OCI-LY1 (cell line): ENCODE results near the gene TNS3.

Source experiments
- H2AFZ ChIP-seq: fragments of 200-600 bp; sonication (generic), shearing (Covaris generic); 2 replicates; pipeline ENCODE4 v1.6.0; 2014; ENCODE audit warnings: antibody characterized with exemption, mild to moderate bottlenecking, low read length
- H3F3A ChIP-seq: fragments of 200-600 bp; sonication (generic), shearing (Covaris generic); 2 replicates; pipeline ENCODE4 v1.6.0; 2014; ENCODE audit warnings: mild to moderate bottlenecking, antibody characterized with exemption, low read length, moderate library complexity; ENCODE audit not compliant: insufficient read depth
- H3K27ac ChIP-seq: fragments of 200-600 bp; sonication (generic); 2 replicates; pipeline ENCODE4 v1.5.1; 2014; ENCODE audit warnings: low read length, mixed run types, mild to moderate bottlenecking, low read depth; ENCODE audit not compliant: poor library complexity, severe bottlenecking
- H3K27me3 ChIP-seq: fragments of 200-600 bp; sonication (generic); 2 replicates; pipeline ENCODE4 v1.6.0; 2014; ENCODE audit warnings: antibody characterized with exemption, mild to moderate bottlenecking, low read length, moderate library complexity; ENCODE audit not compliant: insufficient read depth
- H3K36me3 ChIP-seq: fragments of 200-600 bp; sonication (generic); 2 replicates; pipeline ENCODE4 v1.6.1; 2014; ENCODE audit warnings: mild to moderate bottlenecking, antibody characterized with exemption, low read length, moderate library complexity, mixed read lengths; ENCODE audit not compliant: insufficient read depth
- H3K4me1 ChIP-seq: fragments of 200-600 bp; sonication (generic); 2 replicates; pipeline ENCODE4 v1.5.1; 2014; ENCODE audit warnings: mild to moderate bottlenecking, low read length, moderate library complexity; ENCODE audit not compliant: insufficient read depth, severe bottlenecking
- H3K4me2 ChIP-seq: fragments of 200-600 bp; sonication (generic), shearing (Covaris generic); 2 replicates; pipeline ENCODE4 v1.6.1; 2014; ENCODE audit warnings: low read length
- H3K4me3 ChIP-seq: fragments of 200-600 bp; sonication (generic); 2 replicates; pipeline ENCODE4 v1.5.1; 2014; ENCODE audit warnings: low read length, low read depth, mild to moderate bottlenecking, mixed read lengths; ENCODE audit not compliant: poor library complexity, severe bottlenecking
- H3K79me2 ChIP-seq: fragments of 200-600 bp; shearing (Covaris generic); 2 replicates; pipeline ENCODE4 v1.6.1; 2016; ENCODE audit warnings: mixed run types, low read length, mixed read lengths; ENCODE audit not compliant: insufficient read depth
- H3K9ac ChIP-seq: fragments of 200-600 bp; sonication (generic), shearing (Covaris generic); 2 replicates; pipeline ENCODE4 v1.6.1; 2014; ENCODE audit warnings: mild to moderate bottlenecking, low read length, mixed read lengths
- H3K9me2 ChIP-seq: fragments of 200-600 bp; sonication (generic), shearing (Covaris generic); 2 replicates; pipeline ENCODE4 v1.6.1; 2014; ENCODE audit warnings: low read depth, mild to moderate bottlenecking, low read length, mixed read lengths
- H3K9me3 ChIP-seq: fragments of 200-600 bp; shearing (Covaris generic); 2 replicates; pipeline ENCODE4 v1.6.1; 2014; ENCODE audit warnings: low read length, mixed read lengths
- H4K20me1 ChIP-seq: fragments of 200-600 bp; sonication (generic), shearing (Covaris generic); 2 replicates; pipeline ENCODE4 v1.6.0; 2016; ENCODE audit warnings: mild to moderate bottlenecking, low read length; ENCODE audit not compliant: insufficient read depth
- EZH2 ChIP-seq: fragments of 200-600 bp; sonication (generic), shearing (Covaris generic); IDR thresholded peaks from 2 replicates; pipeline ENCODE4 v1.8.0; 2017; ENCODE audit warnings: borderline replicate concordance, mixed run types, mild to moderate bottlenecking, antibody characterized with exemption, low read length, moderate library complexity, mixed read lengths
- TF ChIP-seq, protein P1 (sequence below): fragments of 200-600 bp; sonication (generic), shearing (Covaris generic); IDR thresholded peaks from 2 replicates; pipeline ENCODE4 v1.5.1; 2017; ENCODE audit warnings: mild to moderate bottlenecking, antibody characterized with exemption, low read length, moderate library complexity, mixed read lengths

The TNS3 gene

DNA sequence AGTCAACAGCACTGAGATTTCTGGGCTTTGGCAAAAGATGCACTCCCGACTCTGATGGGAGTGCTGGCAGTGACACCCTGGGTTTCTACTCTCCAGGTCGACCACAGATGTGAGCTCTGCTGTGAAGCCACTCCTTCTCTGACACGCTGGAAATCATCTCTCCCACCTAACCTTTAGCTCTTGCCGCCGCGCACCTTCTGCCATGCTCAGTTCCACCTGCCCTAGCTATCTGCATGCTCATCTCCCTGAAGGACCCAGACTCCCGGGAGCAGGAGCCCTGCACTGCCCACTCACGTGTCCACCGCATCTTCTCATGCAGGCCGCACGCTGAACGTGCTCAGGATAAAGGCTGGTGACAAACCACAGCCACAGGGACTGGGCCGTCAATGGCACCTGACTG lies 174.8 kb downstream of the TNS3 start:
- H3K79me2 ChIP-seq, result no peaks in the 10 kb centered on the region
- no peaks in the 10 kb centered on the region for H3F3A ChIP-seq
- peaks cover under 1% of the 10 kb centered on the region for H3K4me1 ChIP-seq
- no peaks in the 10 kb centered on the region for H4K20me1 ChIP-seq
- peaks cover 92% of the 10 kb centered on the region for H3K36me3 ChIP-seq
- H3K27ac ChIP-seq, result no peak overlapping the region
- H2AFZ ChIP-seq, result no peak overlapping the region
- no peaks in the 10 kb centered on the region for H3K27me3 ChIP-seq
- no peak overlapping the region for H3K9ac ChIP-seq
- no peaks in the 10 kb centered on the region for H3K9me3 ChIP-seq
- no peak overlapping the region for H3K4me3 ChIP-seq
- TF ChIP-seq, protein P1, sequence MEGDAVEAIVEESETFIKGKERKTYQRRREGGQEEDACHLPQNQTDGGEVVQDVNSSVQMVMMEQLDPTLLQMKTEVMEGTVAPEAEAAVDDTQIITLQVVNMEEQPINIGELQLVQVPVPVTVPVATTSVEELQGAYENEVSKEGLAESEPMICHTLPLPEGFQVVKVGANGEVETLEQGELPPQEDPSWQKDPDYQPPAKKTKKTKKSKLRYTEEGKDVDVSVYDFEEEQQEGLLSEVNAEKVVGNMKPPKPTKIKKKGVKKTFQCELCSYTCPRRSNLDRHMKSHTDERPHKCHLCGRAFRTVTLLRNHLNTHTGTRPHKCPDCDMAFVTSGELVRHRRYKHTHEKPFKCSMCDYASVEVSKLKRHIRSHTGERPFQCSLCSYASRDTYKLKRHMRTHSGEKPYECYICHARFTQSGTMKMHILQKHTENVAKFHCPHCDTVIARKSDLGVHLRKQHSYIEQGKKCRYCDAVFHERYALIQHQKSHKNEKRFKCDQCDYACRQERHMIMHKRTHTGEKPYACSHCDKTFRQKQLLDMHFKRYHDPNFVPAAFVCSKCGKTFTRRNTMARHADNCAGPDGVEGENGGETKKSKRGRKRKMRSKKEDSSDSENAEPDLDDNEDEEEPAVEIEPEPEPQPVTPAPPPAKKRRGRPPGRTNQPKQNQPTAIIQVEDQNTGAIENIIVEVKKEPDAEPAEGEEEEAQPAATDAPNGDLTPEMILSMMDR, result no peak
- TF ChIP-seq EZH2, result no peak
- H3K9me2 ChIP-seq, result no peaks in the 10 kb centered on the region
- no peak overlapping the region for H3K4me2 ChIP-seq

DNA sequence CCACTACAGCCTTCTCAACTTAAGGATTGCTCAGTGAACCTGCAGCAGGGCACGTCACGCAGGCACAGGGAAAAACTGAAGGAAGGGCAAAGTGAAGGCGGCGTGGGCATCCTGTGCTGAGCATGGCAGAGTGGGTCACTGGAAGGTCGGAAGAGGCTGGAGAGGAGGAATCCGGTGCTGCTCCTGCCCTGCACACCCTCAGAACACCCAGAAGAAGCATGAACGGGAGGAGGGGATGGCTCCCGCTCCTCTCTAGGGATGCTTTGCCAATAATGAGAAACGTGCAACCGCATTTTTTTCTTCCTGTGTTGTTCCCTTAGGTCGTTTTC lies 175.1 kb downstream of the TNS3 start:
- no peak overlapping the region for H3K27ac ChIP-seq
- no peak overlapping the region for H3K9ac ChIP-seq
- H3K36me3 ChIP-seq, result peaks cover 92% of the 10 kb centered on the region
- no peak overlapping the region for H3K4me2 ChIP-seq
- H3K4me3 ChIP-seq, result no peak overlapping the region
- TF ChIP-seq EZH2, result no peak
- TF ChIP-seq, protein P1, result no peak
- H4K20me1 ChIP-seq, result no peaks in the 10 kb centered on the region
- H2AFZ ChIP-seq, result no peak overlapping the region
- no peaks in the 10 kb centered on the region for H3K79me2 ChIP-seq
- H3K9me3 ChIP-seq, result no peaks in the 10 kb centered on the region
- H3K4me1 ChIP-seq, result peaks cover 4% of the 10 kb centered on the region
- H3K9me2 ChIP-seq, result no peaks in the 10 kb centered on the region
- no peaks in the 10 kb centered on the region for H3K27me3 ChIP-seq
- H3F3A ChIP-seq, result no peaks in the 10 kb centered on the region

DNA sequence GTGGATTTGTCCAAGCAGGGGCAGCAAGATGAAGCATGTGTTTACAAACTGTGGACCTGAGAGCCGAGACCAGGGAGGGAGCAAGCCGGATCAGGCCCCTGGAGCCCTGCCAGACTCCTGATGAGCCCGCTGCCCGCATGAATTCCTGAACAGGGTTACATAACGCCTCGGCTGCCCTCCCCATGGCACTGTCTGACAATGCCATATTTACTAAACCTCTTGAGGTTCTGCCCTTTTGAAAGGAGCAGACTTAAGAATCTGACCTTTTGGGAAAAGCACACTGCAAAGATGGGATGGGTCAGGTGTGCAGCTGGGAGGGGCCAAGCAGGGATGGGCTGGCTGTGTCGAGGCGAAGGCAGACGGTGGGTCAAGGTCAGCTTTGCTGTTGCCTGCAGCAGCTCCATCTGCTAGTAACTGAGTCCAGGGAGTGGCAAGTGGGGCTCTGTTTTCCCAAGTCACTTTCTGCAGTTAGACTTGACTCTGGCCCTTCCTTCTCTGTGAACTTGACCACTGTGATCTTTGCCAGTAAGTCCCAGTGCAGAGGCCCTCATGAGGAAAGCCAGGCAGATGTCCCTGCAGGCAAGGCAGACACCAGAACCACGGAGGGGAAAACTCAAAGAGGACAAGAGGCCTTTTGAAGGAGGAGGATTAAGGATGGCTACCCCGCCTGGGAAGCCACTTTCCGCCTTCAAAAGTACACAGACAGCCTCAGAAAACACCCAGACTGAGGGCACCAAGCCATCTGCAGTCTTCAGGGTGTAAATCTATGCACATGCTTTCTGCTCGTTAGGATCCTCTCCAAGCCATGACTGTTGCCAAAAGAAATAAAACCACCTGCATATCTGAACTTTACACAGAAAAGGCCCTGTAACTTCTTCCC lies 175.8 kb downstream of the TNS3 start:
- no peaks in the 10 kb centered on the region for H3K9me2 ChIP-seq
- no peaks in the 10 kb centered on the region for H3K27me3 ChIP-seq
- no peaks in the 10 kb centered on the region for H3K9me3 ChIP-seq
- no peak overlapping the region for H3K4me2 ChIP-seq
- no peak overlapping the region for H3K27ac ChIP-seq
- no peak overlapping the region for H2AFZ ChIP-seq
- peaks cover 92% of the 10 kb centered on the region for H3K36me3 ChIP-seq
- H3K79me2 ChIP-seq, result no peaks in the 10 kb centered on the region
- TF ChIP-seq EZH2, result no peak
- TF ChIP-seq, protein P1, result no peak
- H4K20me1 ChIP-seq, result no peaks in the 10 kb centered on the region
- H3K9ac ChIP-seq, result no peak overlapping the region
- no peak overlapping the region for H3K4me3 ChIP-seq
- H3F3A ChIP-seq, result no peaks in the 10 kb centered on the region
- H3K4me1 ChIP-seq, result peaks cover 10% of the 10 kb centered on the region
